HG02798 (cell line): ENCODE results near the gene MUC21.

Source experiments
- ATAC-seq: cut with Tn5 transposase; IDR thresholded peaks from one replicate; pipeline ENCODE4 v1.9.1; 2021; ENCODE audit warnings: mild to moderate bottlenecking; ENCODE audit not compliant: unreplicated experiment, poor library complexity

MUC21 gene

DNA sequence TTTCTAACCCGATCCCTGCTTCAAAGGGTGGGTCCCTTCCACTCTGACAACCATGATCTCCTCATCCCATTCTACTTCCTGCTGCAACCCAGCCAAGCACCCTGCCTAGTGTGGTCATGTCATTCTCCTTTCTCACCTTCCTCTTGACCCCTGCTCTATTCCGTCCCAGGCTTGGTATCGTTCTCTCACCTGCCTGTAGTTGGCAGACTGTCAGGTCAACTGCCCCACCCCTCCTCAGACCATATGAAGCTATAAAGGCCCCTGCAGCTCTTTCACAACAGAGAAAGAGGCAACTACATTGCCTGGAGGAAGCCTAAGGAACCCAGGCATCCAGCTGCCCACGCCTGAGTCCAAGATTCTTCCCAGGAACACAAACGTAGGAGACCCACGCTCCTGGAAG, at the start of gene MUC21:
Gene MUC21, plus strand, starts transcription at position 280 of the 400 bp plus-strand sequence. CDS start 241 bp downstream, outside the sequence.
- ATAC-seq: no peak

GRCh38 chr6:30935018-30935417, 48.5 kb upstream of the MUC21 start:
- ATAC-seq: no peak

DNA sequence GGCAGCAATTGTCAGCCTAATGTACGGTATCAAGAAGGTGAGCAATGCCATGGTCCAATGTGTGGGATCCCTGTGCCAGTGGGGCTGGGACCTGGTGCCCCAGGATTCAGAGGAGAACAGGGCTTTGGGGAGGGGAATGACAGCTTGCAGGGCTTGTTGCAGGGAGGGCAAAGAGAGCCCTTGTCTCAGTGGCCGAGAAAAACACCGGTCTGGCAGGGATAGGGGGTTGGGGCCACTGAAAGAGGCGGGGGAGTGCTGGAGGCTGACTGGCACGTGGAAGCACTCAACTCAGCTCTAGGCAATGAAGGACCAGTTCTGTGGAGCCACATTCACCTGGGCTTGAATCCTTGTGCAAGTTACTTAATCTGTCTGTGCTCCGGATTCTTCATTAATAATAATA, 46.3 kb upstream of the MUC21 start:
- no peak for ATAC-seq

DNA sequence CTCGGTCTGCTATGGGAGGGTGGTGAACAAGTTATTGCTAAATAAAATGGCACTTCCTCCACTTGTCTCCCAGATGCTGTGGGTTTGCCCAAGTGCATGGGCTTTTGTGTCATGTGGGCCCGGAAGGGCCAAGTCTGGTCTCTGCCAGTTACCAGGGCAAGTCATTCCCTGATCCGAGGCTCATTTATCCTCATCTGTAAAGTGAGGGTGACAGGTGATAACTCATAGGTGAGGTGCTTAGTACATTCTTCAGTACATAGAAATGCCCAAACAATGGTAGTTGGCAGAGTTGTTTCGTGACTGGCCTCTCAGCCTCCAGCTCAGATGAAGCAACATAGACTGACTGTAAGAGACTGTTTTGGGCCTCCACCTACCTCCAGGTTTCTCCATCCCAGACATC, 44.8 kb upstream of the MUC21 start:
- ATAC-seq: no peak

- ATAC-seq: no peak
Measured at GRCh38 chr6:30939473-30939872, 44.0 kb upstream of the MUC21 start.

DNA sequence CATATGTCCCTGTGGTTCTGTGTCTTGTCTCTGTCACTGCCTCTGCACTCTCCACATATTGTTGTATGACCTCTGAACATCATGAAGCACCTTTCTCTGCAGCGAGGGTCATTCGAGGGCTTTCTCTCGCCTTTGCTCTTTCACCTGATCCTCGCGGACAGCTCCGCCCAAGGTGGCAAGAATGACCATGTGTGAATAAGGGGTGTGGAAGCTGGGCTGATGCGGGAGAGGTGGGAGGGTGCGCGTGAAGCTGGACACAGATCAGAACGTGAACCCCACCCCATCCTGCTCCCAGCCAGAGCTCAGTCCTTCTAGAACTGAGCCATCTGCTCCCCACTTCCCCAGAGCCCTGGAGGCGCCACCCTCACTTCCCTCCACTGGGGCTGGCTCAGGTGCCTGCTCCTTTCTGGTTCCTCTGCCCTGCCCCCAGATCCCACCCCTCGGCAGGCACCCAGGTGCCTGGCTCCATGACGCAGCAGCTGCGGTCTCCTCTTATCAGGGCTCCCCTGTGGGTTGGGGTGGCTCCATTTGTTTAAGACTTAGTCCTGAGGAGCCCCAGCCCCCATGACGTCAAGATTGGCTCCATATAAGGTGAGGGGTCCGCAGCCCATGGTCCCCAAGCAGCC, 43.0 kb upstream of the MUC21 start, which contains the start of gene MUCL3:
Gene MUCL3, plus strand, starts transcription at position 613 of the 626 bp plus-strand sequence. CDS start 27 bp downstream, outside the sequence.
- ATAC-seq: no peak

DNA sequence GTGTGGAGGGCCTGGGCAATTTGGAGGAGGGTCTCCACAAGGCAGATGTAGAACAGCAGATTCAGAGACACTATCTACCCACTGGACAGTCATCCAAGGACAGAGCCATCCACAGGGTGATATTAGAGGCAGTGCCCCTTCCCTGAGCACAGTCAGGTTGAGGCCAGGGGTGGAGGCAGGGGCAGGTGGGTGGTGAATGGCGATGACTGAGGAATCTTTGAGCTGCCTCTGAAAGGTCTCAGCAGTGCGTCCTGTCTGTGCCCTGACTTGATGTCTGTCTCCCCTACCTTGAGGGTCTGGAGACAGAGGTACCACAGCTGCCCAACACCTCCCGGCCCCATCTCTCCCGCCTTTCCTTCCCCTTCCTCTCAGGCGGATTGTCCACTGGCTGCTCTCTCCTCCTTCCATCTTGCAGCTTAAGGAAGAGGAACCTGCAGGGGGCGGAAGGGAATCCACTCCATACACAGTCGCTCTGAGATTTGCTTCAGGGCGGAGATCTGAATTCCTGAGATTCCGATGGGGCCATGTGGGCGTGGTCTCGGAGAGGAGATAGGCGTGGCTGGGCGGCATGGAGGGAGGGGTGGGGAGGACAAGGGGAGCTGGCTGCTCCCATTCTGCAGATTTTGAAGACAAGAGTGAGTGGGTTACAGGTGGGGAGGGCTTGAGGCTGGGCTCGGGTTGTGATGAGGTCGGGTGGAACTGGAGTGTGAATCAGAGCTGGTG, 41.0 kb upstream of the MUC21 start:
- no peak for ATAC-seq

GRCh38 chr6:30944051-30944450, 39.5 kb upstream of the MUC21 start:
- ATAC-seq: no peak

GRCh38 chr6:30945281-30945680, 38.2 kb upstream of the MUC21 start:
- no peak for ATAC-seq

DNA sequence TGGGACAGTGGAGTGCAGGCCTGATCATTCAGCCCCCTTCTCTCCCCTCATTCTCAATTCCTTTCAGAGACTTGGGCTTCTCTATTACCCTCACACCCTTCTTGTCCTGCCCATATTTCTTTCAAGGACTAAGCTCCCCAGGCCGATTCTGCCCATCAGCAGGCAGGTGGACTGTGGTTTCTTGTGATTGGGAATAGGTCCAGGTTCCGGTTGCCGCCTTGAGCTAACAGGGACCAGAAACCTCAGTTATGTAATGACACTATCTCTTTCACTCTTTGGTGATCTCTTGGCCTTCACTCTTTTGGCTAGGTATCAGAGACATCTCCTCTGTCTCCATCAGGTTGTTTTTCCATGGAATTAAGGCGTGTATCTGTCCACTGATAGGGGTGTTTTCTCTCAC, 36.3 kb upstream of the MUC21 start:
- ATAC-seq: no peak

- no peak for ATAC-seq
Measured at GRCh38 chr6:30948811-30949210, 34.7 kb upstream of the MUC21 start.

- no peak for ATAC-seq
Measured at GRCh38 chr6:30951907-30952469, 31.5 kb upstream of the MUC21 start.

DNA sequence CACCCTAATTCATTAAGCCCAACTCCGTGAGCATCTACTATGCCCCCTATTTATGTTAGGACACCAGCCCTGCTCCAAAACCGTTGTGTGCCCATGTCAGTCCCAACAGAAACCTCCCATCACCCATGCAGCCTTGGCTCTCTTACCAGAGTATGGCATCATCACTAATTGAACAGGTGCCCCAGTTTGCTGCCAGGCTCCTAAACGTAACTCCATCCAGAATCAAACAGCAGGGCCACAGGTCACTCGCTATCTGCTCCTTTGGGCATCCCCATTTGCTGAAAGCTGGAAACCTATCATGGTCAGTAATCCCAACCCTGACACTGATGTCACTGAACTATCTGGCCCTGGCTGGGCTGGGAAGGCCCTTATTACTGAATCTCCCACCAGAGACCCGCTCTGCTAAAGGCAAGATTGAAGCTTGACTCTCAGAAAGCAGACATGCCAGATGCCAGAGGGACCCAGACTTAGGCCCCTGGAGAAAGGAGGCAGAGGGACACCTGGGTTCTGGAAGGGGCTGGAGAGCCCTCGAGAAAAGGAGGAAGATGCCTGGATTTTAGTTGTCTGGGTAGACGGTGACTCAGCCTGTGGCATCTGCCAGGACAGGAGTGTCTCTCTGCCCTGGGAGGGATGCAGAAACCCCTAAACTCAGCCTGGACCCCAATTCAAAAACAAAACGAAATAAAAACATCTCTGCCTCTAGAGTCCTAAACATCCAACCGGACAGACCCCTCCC, 28.7 kb upstream of the MUC21 start:
- no peak for ATAC-seq

DNA sequence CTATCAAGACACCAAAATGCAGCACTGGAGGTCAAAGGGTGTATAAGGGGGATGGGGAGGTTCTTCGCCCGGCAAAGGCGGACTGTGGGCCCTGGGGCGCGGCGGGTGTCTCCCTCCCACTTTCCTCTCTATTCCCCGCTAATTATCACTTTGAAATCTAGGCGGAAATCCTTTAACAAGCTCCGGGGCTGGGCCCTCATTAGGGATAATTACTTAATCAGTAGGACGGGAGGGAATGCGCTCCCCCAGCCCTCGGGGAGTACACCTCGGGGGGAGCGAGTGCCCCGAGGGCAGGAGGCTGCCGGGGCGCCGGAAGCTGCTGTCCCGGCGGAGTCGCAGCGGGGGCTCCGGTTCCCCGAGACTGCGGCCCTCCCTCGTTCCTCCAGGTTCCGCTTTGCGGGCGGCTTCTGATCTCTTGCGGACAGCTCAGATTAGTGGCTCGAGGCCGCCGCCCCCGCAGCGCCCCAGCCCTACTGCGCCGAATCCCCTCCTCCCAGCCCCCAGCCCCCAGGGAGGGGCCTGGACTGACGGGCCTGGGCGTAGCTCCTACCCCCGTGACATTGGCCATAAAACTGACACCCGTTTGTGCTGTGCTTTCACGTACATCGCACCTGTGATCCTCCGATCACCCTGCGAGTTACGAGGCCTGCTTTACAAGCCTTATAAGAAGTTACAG, 28.0 kb upstream of the MUC21 start:
- peak; percentile 86 for ATAC-seq

GRCh38 chr6:30957716-30958115, 25.8 kb upstream of the MUC21 start:
- no peak for ATAC-seq

DNA sequence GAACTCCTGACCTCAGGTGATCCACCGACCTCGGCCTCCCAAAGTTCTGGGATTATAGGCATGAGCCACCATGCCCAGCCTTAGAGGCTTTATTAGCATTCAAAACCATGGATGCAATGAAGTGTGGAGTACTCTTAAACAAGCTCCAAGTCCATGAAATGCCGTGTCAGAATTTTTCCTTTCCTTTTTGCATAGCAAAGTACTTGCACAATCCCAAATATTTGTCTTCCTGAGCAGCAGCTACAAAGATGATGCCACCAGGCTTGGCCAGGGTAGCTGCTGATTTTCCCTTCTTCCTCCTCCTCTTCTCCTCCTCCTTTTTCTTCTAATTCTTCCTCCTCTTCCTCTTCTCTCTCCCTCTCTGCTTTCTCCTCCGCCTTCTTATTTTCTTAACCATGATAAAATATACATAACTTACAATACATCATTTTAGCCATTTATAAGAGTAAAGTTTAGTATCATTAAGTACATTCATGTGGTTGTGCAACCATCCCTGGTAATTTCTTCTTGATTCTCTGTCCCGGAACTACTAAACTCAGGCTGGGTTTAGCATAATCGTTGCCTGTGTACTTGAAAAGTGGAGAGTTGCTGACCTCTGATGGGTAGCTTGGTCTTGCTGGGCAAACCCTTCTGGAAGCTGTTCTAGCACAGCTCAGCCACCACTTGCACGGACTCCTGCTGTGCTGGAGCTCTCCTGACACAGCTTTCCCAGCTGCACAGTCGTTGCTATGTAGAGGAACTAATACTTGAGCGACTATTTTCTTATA, 22.4 kb upstream of the MUC21 start:
- no peak for ATAC-seq

DNA sequence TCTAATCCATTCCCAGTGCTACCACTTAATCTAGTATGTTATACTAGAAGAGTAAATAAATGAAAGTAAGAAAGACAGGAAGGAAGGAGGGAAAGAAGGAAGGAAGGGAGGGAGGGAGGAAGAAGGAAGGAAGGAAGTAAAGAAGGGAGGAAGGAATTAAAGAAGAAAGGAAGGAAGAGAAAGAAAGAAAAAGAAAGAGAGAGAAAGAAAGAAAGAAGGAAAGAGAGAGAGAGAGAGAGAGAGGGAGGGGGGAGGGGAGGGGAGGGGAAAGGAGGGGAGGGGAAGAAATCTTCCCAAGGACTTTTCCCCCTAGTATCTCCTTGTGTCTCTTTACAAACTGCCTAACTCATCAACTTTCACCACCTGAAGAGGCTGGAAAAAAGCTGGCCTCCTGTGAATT, 20.8 kb upstream of the MUC21 start:
- ATAC-seq: no peak

DNA sequence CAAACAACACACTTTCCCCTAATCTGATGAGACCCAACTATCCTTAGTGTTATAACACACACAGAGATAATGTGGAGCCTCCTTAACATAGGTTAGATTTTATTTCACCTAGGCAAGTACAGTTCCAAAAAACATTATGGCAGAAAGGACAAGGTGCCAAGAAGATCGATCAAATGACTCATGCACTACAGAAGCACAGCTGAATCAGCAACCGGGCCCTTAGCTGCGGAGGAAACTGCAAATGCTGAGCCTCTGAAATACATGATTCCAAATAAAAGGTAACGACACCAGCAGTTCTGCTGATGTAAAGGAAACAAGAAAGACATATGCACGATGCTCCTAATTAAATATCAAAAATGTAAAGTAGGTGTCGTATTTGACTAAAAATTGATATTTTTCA, 19.9 kb upstream of the MUC21 start:
- ATAC-seq: no peak

- ATAC-seq: no peak
Measured at GRCh38 chr6:30964075-30964474, 19.4 kb upstream of the MUC21 start.

DNA sequence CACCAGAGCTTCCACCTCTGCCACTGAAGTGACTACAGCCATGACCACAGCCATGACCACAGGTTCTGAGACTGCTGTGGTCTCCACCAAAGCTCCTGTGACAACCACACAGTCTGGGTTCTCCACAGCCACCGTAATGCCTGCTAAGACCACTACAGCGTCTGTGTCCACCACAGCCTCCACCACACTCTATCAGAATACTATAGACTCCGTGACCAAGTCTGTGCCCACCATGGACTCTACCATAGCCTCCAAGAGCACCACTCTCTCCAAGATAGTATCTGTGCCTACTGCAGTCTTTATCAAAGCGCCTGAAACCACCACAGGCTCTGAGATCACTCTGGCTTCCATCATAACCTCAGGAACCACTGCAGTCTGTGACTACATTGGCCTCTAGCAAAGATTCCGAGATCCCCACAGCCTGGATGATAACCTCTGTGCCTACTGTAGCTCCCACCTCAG, 18.3 kb upstream of the MUC21 start:
- ATAC-seq: no peak
